ENCODE results near the gene SARDH.

DNA sequence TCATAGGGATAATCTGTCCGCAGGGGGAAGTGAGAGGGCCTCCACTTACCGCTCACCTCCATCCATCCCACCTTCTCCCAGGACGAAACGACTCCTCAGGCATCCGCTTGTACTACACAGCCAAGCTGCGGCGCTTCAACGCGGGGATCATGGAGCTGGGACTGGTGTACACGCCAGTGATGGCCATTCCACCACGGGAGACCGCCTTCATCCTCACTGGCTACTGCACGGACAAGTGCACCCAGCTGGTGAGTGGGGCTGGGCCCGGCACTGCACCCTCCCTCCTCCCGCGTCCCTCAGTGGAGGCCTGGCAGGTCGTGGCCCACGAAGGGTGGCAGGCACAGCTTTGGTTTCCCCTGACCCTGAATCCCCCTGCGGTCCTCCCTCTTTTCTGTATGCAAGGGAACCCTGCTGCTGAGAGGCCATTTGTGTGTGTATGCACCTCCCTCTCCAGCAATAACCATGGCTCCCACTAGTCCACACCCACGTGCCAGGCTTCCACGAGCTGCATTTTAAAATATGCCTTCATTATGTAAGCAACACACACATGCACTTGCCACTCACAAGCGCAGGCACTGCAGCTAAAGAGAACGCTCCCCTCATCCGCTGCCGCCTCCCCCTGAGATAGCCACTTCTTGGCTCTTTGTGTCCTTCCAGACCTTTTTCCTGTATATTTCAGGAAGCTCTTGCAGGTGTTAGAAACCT lies 90.2 kb downstream of the SARDH start:
- TF ChIP-seq, protein P1, sequence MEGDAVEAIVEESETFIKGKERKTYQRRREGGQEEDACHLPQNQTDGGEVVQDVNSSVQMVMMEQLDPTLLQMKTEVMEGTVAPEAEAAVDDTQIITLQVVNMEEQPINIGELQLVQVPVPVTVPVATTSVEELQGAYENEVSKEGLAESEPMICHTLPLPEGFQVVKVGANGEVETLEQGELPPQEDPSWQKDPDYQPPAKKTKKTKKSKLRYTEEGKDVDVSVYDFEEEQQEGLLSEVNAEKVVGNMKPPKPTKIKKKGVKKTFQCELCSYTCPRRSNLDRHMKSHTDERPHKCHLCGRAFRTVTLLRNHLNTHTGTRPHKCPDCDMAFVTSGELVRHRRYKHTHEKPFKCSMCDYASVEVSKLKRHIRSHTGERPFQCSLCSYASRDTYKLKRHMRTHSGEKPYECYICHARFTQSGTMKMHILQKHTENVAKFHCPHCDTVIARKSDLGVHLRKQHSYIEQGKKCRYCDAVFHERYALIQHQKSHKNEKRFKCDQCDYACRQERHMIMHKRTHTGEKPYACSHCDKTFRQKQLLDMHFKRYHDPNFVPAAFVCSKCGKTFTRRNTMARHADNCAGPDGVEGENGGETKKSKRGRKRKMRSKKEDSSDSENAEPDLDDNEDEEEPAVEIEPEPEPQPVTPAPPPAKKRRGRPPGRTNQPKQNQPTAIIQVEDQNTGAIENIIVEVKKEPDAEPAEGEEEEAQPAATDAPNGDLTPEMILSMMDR (IDR thresholded peaks at IDR 0.05; ENCODE audit: borderline replicate concordance, extremely low read depth, low read length, poor library complexity, severe bottlenecking) = no peak
- TF ChIP-seq EZH2 (IDR thresholded peaks at IDR 0.05; ENCODE audit: borderline replicate concordance, low read depth, low read length, severe bottlenecking) = no peak
